H7 (cell line): ENCODE results near the gene ZNF691. TPM values are rescaled to one million over a fixed set of nuclear protein-coding genes. Genes with fewer than 3 reads are reported as not detected.
"Not testable (repeated sequence)": the region's sequence is repeated elsewhere in the genome, so short reads cannot be mapped to it uniquely, and the experiment has no call there.

Experiments
- DNase-seq: peaks from one replicate; pipeline ENCODE4 v3.0.0; 2012
- H3K27me3 ChIP-seq: 2 replicates; pipeline ENCODE4 v1.6.0; 2011; ENCODE audit warnings: mild to moderate bottlenecking, low read length; ENCODE audit not compliant: control insufficient read depth, insufficient read depth
- H3K36me3 ChIP-seq: replicated peaks from 2 replicates; pipeline ENCODE4 v1.5.1; 2011; ENCODE audit warnings: low read length; ENCODE audit not compliant: control insufficient read depth, insufficient read depth
- H3K4me3 ChIP-seq: 2 replicates; pipeline ENCODE4 v1.5.1; 2011; ENCODE audit warnings: low read depth, mild to moderate bottlenecking, control low read depth, low read length, moderate library complexity; ENCODE audit not compliant: insufficient read depth
- total RNA-seq: library from RNA; depleted of rRNA; stranded (reverse); fragments of >200 nt; shearing (Covaris generic); gene quantifications from 2 replicates; pipeline ENCODE4 v1.2.3, GENCODE V29; 2014

Gene ZNF691
- total RNA-seq, 1 experiment from 2014 or later = 33.5 TPM

- no peak overlapping the region for H3K4me3 ChIP-seq
- DNase-seq = no peak
- H3K36me3 ChIP-seq = peaks cover 2% of the 10 kb centered on the region
- no peaks in the 10 kb centered on the region; the same call in 1 of the 2 replicates for H3K27me3 ChIP-seq
These were observed 1.7 kb upstream of the ZNF691 start for GRCh38 chr1:42844592-42845140.

- Histone ChIP-seq H3K4me3 (no peak overlapping the region), H3K27me3 (no peaks in the 10 kb centered on the region; the same call in 1 of the 2 replicates), H3K36me3 (peaks cover 2% of the 10 kb centered on the region)
- no peak for DNase-seq
These were observed 1.2 kb upstream of the ZNF691 start for GRCh38 chr1:42845193-42845592.

- DNase-seq = peak; percentile 44
- H3K36me3 ChIP-seq = peaks cover 4% of the 10 kb centered on the region
- H3K27me3 ChIP-seq = no peaks in the 10 kb centered on the region; the same call in 1 of the 2 replicates
- H3K4me3 ChIP-seq = peak overlapping the region; percentile 48
These were observed 552 bp upstream of the ZNF691 start for GRCh38 chr1:42845866-42846256.

- DNase-seq = no peak
- Histone ChIP-seq H3K27me3 (no peaks in the 10 kb centered on the region; the same call in 1 of the 2 replicates), H3K36me3 (peaks cover 16% of the 10 kb centered on the region), H3K4me3 (peak overlapping the region; percentile 81)
These were observed 740 bp downstream of the ZNF691 start for GRCh38 chr1:42847111-42847595.

- Histone ChIP-seq H3K4me3 (no peak overlapping the region), H3K36me3 (peaks cover 16% of the 10 kb centered on the region), H3K27me3 (no peaks in the 10 kb centered on the region; the same call in 1 of the 2 replicates)
- DNase-seq = no peak
These were observed 1.5 kb downstream of the ZNF691 start for GRCh38 chr1:42847721-42848460.

GRCh38 chr1:42848823-42849537 lies 2.6 kb downstream of the ZNF691 start:
- no peak for DNase-seq
- no peaks in the 10 kb centered on the region; the same call in 1 of the 2 replicates for H3K27me3 ChIP-seq
- peaks cover 16% of the 10 kb centered on the region for H3K36me3 ChIP-seq
- H3K4me3 ChIP-seq = no peak overlapping the region

- Histone ChIP-seq H3K4me3 (no peak overlapping the region), H3K27me3 (no peaks in the 10 kb centered on the region; the same call in 1 of the 2 replicates), H3K36me3 (peaks cover 16% of the 10 kb centered on the region)
- no peak for DNase-seq
These were observed 3.5 kb downstream of the ZNF691 start for GRCh38 chr1:42849944-42850343.

- DNase-seq = no peak
- H3K27me3 ChIP-seq = no peaks in the 10 kb centered on the region
- H3K36me3 ChIP-seq = peaks cover 16% of the 10 kb centered on the region
- no peak overlapping the region for H3K4me3 ChIP-seq
These were observed 5.0 kb downstream of the ZNF691 start for GRCh38 chr1:42851420-42851819.

- DNase-seq = no peak
These were observed 5.7 kb downstream of the ZNF691 start for GRCh38 chr1:42851960-42852607.

GRCh38 chr1:42852608-42852980 lies 6.2 kb downstream of the ZNF691 start:
- H3K27me3 ChIP-seq = no peaks in the 10 kb centered on the region
- DNase-seq = no peak
- H3K4me3 ChIP-seq = no peak overlapping the region
- peaks cover 16% of the 10 kb centered on the region for H3K36me3 ChIP-seq

More at GRCh38 chr1:42851960-42852607, 5.7 kb downstream of the ZNF691 start:
- no peak overlapping the region for H3K4me3 ChIP-seq
- peaks cover 16% of the 10 kb centered on the region for H3K36me3 ChIP-seq
- no peaks in the 10 kb centered on the region for H3K27me3 ChIP-seq

- no peak overlapping the region for H3K4me3 ChIP-seq
- peaks cover 16% of the 10 kb centered on the region for H3K36me3 ChIP-seq
- no peak for DNase-seq
- no peaks in the 10 kb centered on the region for H3K27me3 ChIP-seq
These were observed 6.9 kb downstream of the ZNF691 start for GRCh38 chr1:42853116-42853884.

GRCh38 chr1:42856554-42856953 lies 10.1 kb downstream of the ZNF691 start:
- not testable (repeated sequence) for H3K27me3 ChIP-seq, DNase-seq, H3K4me3 ChIP-seq, H3K36me3 ChIP-seq

- H3K4me3 ChIP-seq, H3K27me3 ChIP-seq, DNase-seq, H3K36me3 ChIP-seq: not testable (repeated sequence)
These were observed 13.0 kb downstream of the ZNF691 start for GRCh38 chr1:42859366-42859765.
